AG09309 (cell line): Measurements from ENCODE around the gene ARGFX.
"Not testable (repeated sequence)": the region's sequence is repeated elsewhere in the genome, so short reads cannot be mapped to it uniquely, and the experiment has no call there.

ENCODE experiments used
- DNase-seq: peaks from one replicate; pipeline ENCODE4 v3.0.0-alpha.2; 2010; ENCODE audit warnings: low read depth
- H3K4me3 ChIP-seq: 2 replicates; pipeline ENCODE4 v1.5.1; 2011; ENCODE audit warnings: mild to moderate bottlenecking, low read depth, low read length, moderate library complexity; ENCODE audit not compliant: control insufficient read depth
- CTCF ChIP-seq: IDR thresholded peaks from 2 replicates; pipeline ENCODE4 v1.5.1; 2011; ENCODE audit warnings: mild to moderate bottlenecking, low read depth, low read length, inconsistent platforms; ENCODE audit not compliant: insufficient read depth, control insufficient read depth; ENCODE audit errors: missing control alignments

Gene ARGFX

GRCh38 chr3:121595765-121596406 is 28.1 kb downstream of the ARGFX start:
- no peak overlapping the region for H3K4me3 ChIP-seq
- no peak for TF ChIP-seq CTCF
- no peak for DNase-seq

- no peak for DNase-seq
- TF ChIP-seq CTCF: no peak
These were observed 30.8 kb downstream of the ARGFX start for GRCh38 chr3:121598564-121598963.

GRCh38 chr3:121599900-121600299 is 32.2 kb downstream of the ARGFX start:
- DNase-seq, H3K4me3 ChIP-seq: not testable (repeated sequence)

More at GRCh38 chr3:121598564-121598963, 30.8 kb downstream of the ARGFX start:
- H3K4me3 ChIP-seq: no peak overlapping the region

GRCh38 chr3:121601212-121601812 is 33.6 kb downstream of the ARGFX start:
- no peak for TF ChIP-seq CTCF
- H3K4me3 ChIP-seq: no peak overlapping the region
- DNase-seq: no peak

GRCh38 chr3:121604759-121605158 is 37.0 kb downstream of the ARGFX start:
- H3K4me3 ChIP-seq: no peak overlapping the region
- TF ChIP-seq CTCF: no peak
- no peak for DNase-seq

GRCh38 chr3:121606106-121606505 is 38.4 kb downstream of the ARGFX start:
- H3K4me3 ChIP-seq: no peak overlapping the region
- DNase-seq: no peak
- no peak for TF ChIP-seq CTCF
